RCC 7860 (cell line): ENCODE measurements around the gene RRBP1.
"Not testable (repeated sequence)": the region's sequence is repeated elsewhere in the genome, so short reads cannot be mapped to it uniquely, and the experiment has no call there.

ENCODE experiments used
- DNase-seq: peaks from one replicate; pipeline ENCODE4 v3.0.0-alpha.2; 2015; ENCODE audit warnings: low spot score
- FAIRE-seq: peaks from 2 replicates; lab custom pipeline; 2012; peaks lifted over from hg19 to GRCh38; lab: Jason Lieb, UNC

Gene RRBP1

GRCh38 chr20:17666481-17666880, 15.6 kb downstream of the RRBP1 start:
- no peak for FAIRE-seq

GRCh38 chr20:17665756-17666155, 16.3 kb downstream of the RRBP1 start:
- DNase-seq (no peak), FAIRE-seq (no peak)

More at GRCh38 chr20:17666481-17666880, 15.6 kb downstream of the RRBP1 start:
- no peak for DNase-seq

DNA sequence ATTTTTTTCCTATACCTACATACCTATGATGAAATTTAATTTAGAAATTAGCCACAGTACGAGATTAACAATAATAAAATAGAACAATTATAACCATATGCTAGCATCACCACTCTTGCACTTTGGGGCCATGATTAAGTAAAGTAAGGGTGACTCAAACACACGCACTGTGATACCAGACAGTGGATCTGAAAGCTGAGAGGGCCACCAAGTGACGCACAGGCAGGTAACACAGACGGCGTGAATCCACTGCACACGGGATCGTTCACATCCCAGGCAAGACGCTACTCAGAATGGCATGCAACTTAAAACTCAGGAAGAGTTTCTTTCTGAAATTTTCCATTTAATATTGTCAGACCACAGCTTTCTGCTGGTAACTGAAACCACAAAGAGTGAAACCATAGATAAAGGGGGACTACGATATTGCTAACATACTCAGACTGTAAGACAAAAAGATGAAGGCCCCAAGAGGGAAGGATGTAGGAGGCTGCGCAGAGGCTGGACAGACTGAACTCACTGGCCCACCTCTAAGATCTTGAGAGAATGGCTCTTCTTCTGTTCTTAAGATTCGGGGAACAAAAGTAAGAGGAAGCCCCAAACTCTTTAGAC, 17.9 kb downstream of the RRBP1 start:
- FAIRE-seq (no peak), DNase-seq (no peak)

DNA sequence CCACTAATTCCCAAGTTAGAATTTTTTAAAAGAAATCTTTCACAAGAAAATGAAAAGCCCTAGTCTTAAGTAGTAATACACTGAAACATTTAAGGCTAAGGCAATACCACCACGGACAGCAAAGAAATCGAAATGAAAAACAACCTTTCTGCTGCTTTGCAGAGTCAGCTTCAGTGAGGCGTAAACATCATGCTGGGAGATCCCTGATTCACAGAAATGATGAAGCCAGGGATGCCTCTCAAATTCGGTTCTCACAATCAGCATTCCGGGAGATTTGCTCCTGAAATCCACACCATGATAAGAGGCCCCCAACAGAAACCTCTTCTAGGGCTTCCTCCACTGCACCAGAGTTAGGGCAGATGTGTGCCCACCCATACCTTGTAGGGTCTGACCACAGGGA, 18.6 kb downstream of the RRBP1 start:
- FAIRE-seq (no peak), DNase-seq (no peak)

- FAIRE-seq (no peak), DNase-seq (no peak)
Observed at GRCh38 chr20:17663040-17663399, 19.0 kb downstream of the RRBP1 start.

GRCh38 chr20:17662333-17663039, 19.6 kb downstream of the RRBP1 start:
- FAIRE-seq (no peak), DNase-seq (peak; percentile 20)

- FAIRE-seq (no peak), DNase-seq (no peak)
Observed at GRCh38 chr20:17661121-17661744, 20.8 kb downstream of the RRBP1 start.

DNA sequence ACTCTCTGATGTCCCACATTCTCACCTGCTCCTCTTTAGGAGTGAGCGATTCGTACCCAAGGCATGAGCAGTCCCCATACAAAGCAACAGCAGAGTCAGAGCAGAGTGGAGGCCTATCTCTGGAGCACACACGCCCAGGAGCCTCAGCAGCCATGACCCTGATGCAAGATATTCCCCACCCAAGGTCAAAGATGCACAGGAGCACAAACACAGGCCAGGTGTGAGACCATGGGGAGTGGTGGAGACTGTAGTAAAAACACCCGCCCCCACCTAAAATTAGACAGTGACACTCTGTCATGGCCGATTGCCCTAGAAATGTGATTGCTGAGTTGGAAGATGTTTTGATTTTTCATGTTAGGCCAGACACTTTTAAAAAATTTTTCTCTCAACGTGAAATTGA, 21.4 kb downstream of the RRBP1 start:
- no peak for FAIRE-seq
- no peak for DNase-seq

GRCh38 chr20:17659801-17660200, 22.2 kb downstream of the RRBP1 start:
- DNase-seq (no peak), FAIRE-seq (no peak)

GRCh38 chr20:17659344-17659743, 22.7 kb downstream of the RRBP1 start:
- not testable (repeated sequence) for FAIRE-seq, DNase-seq

DNA sequence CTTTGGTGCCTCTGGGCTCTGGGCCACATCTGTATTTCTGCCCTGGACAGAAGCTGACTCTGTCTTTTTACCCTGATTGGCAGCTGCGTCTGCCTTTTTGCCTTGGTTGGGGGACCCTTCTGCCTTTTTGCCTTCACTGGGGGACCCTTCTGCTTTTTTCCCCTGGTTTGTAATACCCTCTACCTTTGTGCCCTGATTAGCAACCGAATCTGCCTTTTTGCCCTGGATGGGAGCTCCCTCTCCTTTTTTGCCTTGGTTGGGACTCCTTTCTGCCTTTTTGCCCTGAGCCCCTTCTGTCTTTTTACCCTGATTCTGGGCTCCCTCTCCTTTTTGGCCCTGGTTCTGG, 23.4 kb downstream of the RRBP1 start:
- DNase-seq (no peak), FAIRE-seq (no peak)

- FAIRE-seq (no peak), DNase-seq (no peak)
Observed at GRCh38 chr20:17657898-17658647, 24.0 kb downstream of the RRBP1 start.

DNA sequence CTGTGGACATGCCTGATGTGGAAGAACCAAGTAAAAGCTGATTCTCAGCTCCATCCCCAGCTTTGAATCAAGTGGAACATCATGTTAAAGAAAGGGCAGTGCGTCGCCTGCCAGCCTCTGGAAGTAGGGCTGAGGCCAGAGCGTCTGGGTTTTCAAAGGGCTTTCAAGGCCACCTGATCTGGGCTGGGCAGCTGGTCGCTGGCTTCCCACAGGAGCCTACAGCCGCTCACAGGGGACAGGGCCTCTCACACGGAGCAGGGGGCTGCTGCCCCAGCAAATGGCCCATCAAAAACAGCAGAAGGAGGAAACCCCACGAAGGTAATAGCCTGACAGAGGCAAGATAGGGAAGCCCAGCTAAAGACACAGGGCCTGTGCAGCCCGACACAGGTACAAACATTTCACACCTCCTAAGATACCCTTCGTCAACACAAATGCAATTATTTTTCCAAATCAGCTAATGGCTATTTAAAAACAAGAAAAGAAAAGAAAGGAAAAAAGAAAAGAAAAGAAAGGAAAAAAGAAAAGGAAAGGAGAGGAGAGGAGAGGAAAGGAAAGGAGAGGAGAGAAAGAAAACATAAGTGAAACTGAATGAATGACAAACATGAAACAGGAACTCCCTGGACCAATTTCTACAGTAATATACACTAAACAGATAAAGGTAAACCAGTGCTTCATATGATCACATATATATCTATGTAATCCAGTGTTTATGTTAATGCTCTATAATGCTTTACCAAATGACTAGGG, 24.8 kb downstream of the RRBP1 start:
- no peak for DNase-seq
- FAIRE-seq: no peak

- FAIRE-seq (no peak), DNase-seq (peak; percentile 8)
Observed at GRCh38 chr20:17655865-17656479, 26.1 kb downstream of the RRBP1 start.

DNA sequence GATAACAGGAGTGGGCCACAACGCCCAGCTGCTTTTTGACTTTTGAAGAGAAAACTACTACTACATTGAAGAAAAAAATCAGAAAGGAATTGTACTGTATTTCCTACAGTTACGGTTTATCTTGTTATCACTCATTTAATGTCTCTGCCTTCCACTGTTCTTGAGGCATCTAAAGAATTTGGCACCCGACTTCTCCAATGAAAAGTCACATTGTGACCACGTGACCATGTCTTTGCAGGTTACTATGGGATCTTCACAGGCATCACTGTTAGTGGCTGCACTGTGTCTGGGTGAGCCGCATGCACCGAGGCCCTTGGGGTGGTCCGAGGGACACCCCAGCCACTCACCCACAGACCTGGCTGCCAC, 26.8 kb downstream of the RRBP1 start:
- DNase-seq: no peak
- no peak for FAIRE-seq

DNA sequence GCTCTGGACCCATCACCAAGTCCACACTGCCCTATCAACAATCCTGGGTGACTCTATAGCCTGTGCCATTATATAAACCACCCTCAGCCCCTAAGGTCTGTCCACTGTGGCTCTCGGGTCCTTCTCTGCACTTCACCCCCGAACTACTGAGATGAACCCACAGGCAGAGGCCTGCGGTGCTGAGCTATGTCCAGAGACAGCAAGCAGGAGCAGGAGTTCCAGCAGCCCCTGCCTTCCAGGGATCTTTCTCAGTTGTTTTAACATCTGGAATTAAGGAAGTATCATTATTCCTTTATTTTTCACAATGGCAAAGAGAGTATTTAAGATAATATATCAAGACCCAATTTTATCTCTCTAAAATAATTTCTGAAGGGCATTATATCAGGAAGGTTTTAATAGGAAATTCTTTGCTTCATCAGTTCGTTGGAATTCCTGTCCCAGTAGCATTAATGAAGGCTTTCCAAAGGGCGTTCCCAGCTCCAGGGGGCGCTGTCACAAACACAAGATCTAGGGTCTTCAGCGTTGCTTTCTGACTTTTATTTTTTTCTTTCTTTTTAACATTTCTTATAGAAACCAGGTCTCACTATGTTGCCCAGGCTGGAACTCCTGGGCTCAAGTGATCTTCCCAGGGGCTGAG, 27.3 kb downstream of the RRBP1 start:
- FAIRE-seq: no peak
- DNase-seq: no peak

- no peak for DNase-seq
- no peak for FAIRE-seq
Observed at GRCh38 chr20:17653835-17654648, 28.0 kb downstream of the RRBP1 start.

GRCh38 chr20:17652411-17652810, 29.6 kb downstream of the RRBP1 start:
- no peak for FAIRE-seq
- DNase-seq: no peak

DNA sequence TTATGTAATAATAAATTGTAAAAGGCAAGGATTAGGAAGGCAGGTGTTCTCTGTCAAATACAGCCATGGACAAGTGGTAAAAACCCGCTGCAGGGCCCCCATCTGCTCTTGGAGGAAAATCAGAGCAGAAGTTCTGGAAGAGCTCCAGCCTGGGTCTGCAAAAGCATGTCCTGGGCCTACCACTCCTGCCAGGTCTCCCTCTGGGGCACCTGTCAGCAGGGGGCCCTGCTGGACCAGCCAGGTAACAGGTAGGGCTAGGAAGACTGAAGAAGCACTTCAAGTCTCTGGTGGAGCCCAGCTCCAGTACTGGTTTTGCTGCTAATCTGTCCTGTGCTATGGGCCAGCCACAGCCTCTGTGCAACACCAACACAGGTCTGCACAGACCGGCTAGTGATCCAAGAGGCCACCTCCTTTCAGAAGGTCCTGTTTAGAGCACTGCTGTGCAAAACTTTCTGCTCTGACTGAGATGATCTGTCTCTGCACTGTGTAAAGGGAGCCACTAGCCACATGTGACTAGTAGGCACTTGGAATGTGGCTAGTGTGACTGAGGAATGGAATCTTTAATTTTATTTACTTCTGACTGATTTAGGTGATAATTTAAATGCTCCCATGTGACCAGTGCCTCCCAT, 30.2 kb downstream of the RRBP1 start:
- FAIRE-seq: no peak
- no peak for DNase-seq
